ENCODE measurements around the gene NACC2. TPM values are rescaled to one million over a fixed set of nuclear protein-coding genes. Genes with fewer than 3 reads are reported as not detected.

Gene NACC2
- total RNA-seq, 2 donors from 2014 or later = 24.5 to 55.2 TPM

DNA sequence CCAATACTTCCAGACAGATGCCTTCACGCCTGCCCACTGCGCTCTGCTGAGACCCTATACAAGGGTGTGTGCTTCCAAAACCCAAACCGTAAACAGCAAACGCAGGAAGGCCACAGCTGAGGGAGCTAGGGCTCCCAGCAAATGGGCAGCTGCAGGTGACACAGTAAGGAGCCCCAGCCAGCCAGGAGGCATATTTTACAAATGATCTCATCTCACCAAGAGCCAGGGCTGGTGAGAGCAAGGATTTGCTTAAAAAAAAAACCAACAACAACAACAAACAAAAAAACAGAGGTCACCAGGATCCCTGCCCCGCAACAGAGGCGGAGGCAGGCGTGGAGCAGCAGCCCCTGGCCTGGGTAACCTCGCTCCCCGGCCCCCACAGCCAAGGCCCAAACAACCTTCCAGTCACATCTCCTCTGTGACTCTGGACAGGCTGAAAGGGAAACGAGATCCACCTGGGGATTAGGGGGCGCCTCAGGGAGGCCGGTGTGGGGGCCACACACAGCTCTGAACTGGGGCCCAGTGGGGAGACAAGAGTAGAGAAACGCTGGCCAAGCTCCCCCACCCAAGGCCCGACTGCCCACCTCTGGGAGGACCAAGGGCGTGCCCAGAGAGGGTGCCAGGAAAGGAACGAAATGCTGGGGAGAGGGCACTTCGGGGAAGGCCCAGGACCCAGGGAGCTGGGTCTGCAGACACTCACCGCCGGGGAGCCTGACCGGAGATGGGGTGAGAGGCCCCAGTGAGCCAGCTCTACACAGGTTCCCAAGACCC, 3.3 kb downstream of the NACC2 start:
- WGBS = 75% methylated on average over 20 of the region's 20 CpGs
- no peak overlapping the region for H3K4me3 ChIP-seq
- peak overlapping the region; percentile 66 to 83 for H3K27ac ChIP-seq
- H3K9me3 ChIP-seq = no peaks in the 10 kb centered on the region
- no peaks in the 10 kb centered on the region for H3K36me3 ChIP-seq
- intact Hi-C loops (cut with DNase I) = no loop called here
- no peak for DNase-seq (ENCODE audit: low spot score)
- H3K4me1 ChIP-seq (replicated peaks) = peaks cover 14% of the 10 kb centered on the region
- TF ChIP-seq POLR2AphosphoS5 (IDR thresholded peaks at IDR 0.05) = no peak
- TF ChIP-seq POLR2A (IDR thresholded peaks at IDR 0.05) = no peak
- TF ChIP-seq, protein P1, sequence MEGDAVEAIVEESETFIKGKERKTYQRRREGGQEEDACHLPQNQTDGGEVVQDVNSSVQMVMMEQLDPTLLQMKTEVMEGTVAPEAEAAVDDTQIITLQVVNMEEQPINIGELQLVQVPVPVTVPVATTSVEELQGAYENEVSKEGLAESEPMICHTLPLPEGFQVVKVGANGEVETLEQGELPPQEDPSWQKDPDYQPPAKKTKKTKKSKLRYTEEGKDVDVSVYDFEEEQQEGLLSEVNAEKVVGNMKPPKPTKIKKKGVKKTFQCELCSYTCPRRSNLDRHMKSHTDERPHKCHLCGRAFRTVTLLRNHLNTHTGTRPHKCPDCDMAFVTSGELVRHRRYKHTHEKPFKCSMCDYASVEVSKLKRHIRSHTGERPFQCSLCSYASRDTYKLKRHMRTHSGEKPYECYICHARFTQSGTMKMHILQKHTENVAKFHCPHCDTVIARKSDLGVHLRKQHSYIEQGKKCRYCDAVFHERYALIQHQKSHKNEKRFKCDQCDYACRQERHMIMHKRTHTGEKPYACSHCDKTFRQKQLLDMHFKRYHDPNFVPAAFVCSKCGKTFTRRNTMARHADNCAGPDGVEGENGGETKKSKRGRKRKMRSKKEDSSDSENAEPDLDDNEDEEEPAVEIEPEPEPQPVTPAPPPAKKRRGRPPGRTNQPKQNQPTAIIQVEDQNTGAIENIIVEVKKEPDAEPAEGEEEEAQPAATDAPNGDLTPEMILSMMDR (IDR thresholded peaks at IDR 0.05) = no peak
- H3K27me3 ChIP-seq (replicated peaks; ENCODE audit: insufficient read depth) = no peaks in the 10 kb centered on the region

DNA sequence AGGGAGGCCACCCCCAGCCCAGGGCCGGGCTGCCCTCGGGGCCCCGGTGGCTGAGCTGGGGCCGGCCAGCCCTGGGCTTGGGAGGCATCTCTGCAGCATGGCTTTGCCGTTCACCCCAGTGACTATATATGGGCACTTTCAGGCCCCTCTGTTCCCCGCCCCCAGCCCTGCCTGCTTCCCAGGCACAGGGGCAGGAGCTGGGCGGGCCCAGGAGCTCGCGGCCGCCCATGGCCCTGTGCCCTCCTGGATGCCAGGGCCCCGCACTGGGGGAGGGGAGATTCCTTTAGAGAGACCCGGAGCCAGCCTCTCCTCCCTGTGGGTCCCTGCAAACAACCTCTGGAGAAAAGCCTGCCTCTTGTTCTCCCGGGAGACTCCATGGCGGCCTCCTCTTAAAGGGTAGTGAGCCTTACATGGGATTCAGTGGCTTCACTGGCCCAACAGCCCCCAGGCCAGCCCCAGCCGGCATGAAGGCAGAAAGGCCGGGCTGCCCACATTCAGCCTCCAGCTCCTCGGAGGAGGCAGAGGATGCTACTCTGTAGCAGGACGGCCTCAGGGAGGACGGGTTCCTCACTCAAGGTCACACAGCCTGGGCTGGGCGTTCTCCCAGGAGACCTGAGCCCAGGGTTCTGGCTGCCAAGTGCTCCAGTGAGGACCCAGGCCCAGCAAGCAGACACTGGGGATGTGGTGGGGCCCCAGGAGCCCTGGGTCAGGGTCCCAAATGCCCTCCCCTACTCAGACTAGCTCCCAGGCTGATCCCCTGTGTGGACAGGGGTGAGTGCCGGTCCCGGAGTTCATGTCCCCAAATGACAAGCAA, 4.1 kb downstream of the NACC2 start:
- Histone ChIP-seq H3K4me3 (no peak overlapping the region), H3K27ac (peak overlapping the region; percentile 66 to 83), H3K9me3 (no peaks in the 10 kb centered on the region), H3K4me1 (replicated peaks) (peaks cover 10% of the 10 kb centered on the region), H3K27me3 (replicated peaks; ENCODE audit: insufficient read depth) (no peaks in the 10 kb centered on the region), H3K36me3 (no peaks in the 10 kb centered on the region)
- DNase-seq (ENCODE audit: low spot score) = no peak
- TF ChIP-seq POLR2AphosphoS5 (IDR thresholded peaks at IDR 0.05) (no peak), POLR2A (IDR thresholded peaks at IDR 0.05) (no peak)
- TF ChIP-seq, protein P1 (IDR thresholded peaks at IDR 0.05) = no peak
- intact Hi-C loops (cut with DNase I) = no loop called here
- 64% methylated on average over 21 of the region's 22 CpGs for WGBS

DNA sequence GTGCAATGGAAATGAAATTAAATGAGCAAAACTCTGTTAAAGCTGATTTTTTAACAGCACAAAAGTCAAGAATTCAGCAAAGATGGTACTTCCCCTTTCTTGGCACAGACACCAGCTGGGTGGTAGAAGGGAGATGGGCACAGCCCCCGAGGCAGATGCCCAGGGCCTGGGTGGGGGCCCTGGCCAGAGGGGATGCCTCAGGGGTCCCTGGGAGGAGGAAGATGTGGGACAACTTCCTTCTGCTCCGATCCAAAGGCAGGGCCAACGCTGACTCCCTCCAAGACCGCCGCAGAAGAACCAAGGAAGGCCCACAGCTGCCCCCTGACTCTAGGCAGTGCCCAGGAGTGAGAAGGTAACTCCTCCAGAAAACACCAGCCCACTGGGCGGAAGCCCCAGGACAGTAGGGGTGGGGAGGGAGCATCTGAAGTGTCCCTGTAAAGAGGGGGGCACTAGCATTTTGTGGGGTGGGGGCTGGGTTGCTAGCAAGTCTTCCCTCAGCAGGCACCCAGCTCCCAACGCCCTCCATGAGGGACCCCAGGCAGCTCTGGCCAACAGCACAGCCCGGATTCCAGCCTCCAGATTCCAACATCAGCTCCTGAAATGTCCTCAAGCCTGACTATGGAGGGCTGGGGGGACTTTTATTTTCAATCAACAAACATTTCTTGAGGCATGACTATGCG, 4.9 kb downstream of the NACC2 start:
- Histone ChIP-seq H3K36me3 (no peaks in the 10 kb centered on the region), H3K9me3 (no peaks in the 10 kb centered on the region), H3K4me3 (no peak overlapping the region), H3K27me3 (replicated peaks; ENCODE audit: insufficient read depth) (no peaks in the 10 kb centered on the region), H3K27ac (peak overlapping the region; percentile 58 to 66), H3K4me1 (replicated peaks) (peaks cover 8% of the 10 kb centered on the region)
- 65% methylated on average over 9 of the region's 9 CpGs for WGBS
- no peak for DNase-seq (ENCODE audit: low spot score)
- intact Hi-C loops (cut with DNase I) = no loop called here
- TF ChIP-seq POLR2AphosphoS5 (IDR thresholded peaks at IDR 0.05) = no peak
- no peak for TF ChIP-seq POLR2A (IDR thresholded peaks at IDR 0.05)
- TF ChIP-seq, protein P1 (IDR thresholded peaks at IDR 0.05) = no peak

DNA sequence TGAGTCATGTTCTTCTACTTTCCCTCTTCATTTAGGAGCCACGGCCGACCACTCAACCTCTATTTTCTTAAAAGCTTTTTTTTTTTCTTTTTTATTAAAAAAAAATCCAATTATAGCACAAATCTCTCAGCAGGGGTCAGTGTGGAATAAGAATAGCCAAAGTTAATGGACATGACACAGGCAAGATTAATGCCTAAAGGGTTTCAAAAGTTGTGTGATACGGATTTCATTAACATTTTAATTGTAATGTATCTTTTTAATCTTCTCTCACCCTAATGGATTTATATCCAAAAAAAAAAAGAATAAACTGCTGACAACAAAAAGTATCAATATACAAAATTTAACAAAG, 5.4 kb downstream of the NACC2 start:
- TF ChIP-seq, protein P1 (IDR thresholded peaks at IDR 0.05) = peak in 2 of 4 experiments; percentile 24 to 49
- TF ChIP-seq POLR2AphosphoS5 (IDR thresholded peaks at IDR 0.05) = no peak
- Histone ChIP-seq H3K4me1 (replicated peaks) (peaks cover 8% of the 10 kb centered on the region), H3K27ac (peak overlapping the region; percentile 62 to 66), H3K9me3 (no peaks in the 10 kb centered on the region), H3K36me3 (no peaks in the 10 kb centered on the region), H3K27me3 (replicated peaks; ENCODE audit: insufficient read depth) (no peaks in the 10 kb centered on the region), H3K4me3 (no peak overlapping the region)
- 22% methylated on average over 3 of the region's 3 CpGs for WGBS
- no peak for DNase-seq (ENCODE audit: low spot score)
- intact Hi-C loops (cut with DNase I) = loop anchor here (2.0 to 5.0 kb wide), 2 partner anchors 21 to 33 kb away; no protein-coding TSS in a partner anchor

Data from prostate gland (tissue), 2 donors.